GM18907 (cell line): Measurements from ENCODE around the gene ST7L.

ENCODE experiments used
- ATAC-seq: cut with Tn5 transposase; IDR thresholded peaks from one replicate; pipeline ENCODE4 v1.9.1; 2021; ENCODE audit warnings: mild to moderate bottlenecking, moderate library complexity; ENCODE audit not compliant: unreplicated experiment

The ST7L gene

DNA sequence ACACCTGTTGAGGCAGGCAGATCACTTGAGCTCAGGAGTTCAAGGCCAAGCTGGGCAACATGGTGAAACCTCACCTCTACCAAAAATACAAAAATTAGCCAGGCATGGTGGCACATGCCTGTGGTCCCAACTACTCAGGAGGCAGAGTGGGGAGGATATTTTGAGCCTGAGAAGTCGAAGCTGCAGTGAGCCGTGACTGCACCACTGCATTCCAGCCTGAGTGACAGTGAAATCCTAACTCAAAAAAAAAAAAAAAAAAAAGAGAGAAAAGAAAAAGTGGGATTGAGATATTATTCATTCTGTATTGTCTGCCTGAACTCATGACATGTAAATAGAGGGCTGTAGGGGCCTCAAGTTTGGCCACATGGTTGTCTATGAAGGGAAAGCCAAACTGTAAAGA, 72.9 kb downstream of the ST7L start:
- no peak for ATAC-seq

DNA sequence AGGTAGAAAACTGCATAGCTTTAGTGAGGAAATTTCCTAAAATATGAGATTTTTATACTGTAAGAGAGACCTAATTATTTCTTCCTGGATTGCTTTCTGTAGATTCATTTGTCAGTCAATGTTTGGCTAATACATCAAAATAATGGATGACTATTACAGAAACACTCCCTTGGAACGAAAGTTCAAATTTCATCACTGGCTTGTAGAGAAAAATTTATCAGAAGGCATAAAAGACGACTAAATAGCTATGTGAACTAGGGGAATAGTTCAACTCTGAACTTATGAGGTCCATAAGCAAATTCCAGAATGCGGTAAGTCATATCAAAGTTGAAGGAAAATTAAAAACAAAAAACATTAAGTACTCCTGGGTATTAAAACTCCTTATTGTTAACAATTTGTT, 74.2 kb downstream of the ST7L start:
- no peak for ATAC-seq

DNA sequence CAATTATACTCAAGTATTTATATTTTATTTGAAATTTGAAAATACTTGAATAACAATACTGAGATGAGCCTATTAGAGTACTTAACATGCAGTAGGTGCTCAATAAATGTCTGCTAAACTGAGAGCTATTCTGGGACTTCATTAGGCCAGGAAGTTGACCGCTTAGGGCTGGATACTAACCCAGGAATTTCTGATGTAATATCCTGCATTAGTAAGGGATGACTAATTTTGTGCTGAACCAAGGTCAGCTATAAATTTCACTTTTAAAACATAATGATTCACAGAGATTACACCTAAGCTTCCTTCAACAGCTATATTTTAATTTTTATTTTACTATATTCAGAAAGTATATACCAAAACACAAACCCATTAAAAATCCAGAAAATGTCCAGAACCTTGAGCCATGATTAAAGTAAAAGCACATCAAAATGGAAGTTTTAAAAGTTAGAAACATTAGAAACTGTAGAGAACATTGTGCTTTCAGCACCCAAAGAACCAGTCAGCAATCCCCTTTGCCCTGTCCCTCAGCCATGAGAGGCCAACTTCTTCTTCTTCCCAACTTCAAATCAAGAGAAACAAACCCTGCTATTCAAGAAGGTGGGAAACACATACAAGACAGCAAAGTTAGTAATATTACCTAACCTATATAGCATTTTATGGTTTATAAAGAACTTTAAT, 74.8 kb downstream of the ST7L start:
- no peak for ATAC-seq

DNA sequence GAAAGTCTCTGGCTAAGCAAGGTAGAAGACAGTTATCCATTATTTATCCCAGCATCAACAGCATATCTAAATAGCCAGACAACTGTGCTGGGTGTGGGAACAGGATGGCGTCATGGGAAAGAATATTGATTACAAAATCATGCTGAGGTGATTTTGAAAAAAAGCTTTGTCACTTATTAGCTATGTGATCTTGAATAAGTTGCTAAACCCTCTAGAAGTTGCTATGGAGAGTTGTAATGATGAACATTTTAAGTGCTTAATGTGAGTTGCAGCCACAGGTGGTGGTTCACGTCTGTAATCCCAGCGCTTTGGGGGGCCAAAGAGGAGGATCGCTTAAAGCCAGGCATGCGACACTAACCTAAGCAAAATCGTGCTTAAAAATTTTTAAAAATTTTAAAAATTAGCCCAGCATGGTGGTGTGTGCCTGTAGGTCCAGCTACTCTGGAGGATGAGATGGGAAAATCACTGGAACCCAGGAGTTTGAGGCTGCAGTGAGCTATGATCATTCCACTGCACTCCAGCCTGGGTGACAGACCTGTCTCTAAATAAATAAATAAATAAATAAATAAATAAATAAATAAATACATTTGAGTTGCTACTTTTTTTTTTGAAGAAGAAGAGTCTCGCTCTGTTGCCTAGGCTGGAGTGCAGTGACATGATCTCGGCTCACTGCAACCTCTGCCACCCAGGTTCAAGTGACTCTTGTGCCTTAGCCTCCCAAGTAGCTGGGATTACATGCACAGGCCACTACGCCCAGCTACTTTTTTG, 76.6 kb downstream of the ST7L start:
- ATAC-seq: no peak

DNA sequence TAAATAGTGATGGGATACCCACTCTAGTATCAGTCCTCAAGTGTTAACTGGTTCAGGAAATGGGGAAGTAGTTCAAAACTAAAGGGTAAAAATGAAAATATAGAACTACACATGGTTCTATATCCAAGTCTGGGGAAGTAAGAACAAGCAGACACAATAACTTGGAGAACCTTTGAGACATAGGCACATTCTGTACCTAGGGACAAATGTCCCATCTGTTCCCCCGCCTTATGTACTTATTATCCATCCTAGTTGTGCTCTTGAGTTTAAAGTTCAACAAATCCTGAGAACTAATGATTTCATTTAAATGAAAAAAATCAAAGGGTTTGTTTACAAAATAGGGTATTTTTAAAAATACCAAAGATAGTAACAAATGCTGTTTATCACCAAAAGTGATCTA, 77.6 kb downstream of the ST7L start:
- no peak for ATAC-seq

DNA sequence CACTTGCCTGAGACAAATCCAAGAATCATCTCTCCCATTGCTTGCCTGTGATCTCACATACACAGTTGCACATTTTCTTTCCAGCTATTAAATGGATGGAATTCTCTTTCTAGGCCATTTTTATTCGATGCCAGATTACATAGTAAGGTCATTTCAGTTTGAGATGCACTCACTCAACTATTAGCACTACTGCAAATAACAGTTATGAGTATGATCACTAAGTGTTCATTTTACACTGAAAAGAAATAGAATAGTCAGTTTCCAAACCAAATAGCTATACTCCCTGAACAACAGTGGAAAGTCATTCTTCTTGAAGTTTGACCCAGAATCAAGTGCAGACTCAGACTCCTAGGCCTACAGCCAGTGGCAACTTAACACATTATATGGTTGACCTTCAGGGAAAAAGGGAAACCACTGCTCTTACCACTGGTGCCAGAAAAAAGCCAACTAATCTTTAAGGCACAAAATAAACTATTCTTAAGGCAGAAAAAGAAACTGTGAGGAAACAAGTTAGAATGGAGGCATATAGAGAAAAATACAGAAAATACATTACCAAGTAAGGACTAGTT, 78.6 kb downstream of the ST7L start:
- no peak for ATAC-seq

DNA sequence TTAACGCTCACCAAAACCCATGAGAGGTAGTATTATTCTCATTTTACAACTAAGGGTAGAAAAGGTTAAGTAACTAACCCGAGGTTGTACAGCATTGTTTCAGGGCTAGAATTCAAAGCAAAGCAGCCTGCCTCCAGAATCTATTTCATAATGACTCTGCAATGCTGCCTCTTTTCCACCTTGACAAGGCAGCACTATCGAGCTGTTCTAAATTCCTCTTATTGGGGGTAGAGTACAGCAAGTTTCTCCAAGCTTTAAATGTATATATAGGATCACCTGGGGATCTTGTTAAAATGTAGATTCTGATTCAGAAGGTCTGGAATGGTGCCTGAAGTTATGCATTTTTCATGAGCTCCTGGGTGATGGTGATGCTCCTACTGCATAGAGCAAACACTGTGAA, 80.1 kb downstream of the ST7L start:
- ATAC-seq: no peak

DNA sequence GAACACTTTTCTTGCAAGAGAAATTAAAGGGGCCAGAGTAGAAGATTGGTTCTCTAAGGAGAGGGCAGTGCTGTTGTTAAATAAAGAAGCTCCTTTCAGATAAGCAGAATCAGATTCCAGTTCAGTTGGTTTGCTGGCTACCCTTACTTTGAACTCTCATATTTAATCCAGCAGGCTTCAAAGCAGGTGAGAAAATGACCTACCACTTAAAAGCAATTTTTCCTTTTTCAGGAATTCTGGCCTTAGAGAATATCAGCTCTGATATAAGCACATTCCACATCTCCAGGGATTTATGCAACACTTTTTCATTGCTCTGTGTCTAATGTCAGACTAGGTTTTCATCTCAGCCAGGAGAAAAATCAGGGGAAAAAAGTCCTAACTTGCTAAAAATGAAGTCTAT, 81.5 kb downstream of the ST7L start:
- ATAC-seq: no peak

DNA sequence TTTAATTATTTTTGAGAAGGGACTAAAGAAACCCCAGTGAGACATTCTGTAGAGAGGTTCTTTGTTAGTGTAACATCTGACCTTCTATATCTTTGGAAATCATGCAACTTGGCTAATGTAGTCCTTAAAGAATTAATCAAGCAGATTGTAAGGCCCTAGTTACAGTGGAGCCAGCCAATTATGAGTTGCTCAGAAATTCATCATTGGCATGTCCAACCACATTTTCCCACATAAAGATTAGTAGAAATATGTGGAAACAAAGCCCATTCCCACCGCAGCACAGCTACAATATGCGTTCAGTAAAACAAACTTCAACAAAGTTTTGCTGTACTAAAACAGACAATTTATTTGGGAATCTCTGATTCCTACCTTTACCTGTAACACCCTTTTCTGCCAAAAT, 82.4 kb downstream of the ST7L start:
- ATAC-seq: no peak

DNA sequence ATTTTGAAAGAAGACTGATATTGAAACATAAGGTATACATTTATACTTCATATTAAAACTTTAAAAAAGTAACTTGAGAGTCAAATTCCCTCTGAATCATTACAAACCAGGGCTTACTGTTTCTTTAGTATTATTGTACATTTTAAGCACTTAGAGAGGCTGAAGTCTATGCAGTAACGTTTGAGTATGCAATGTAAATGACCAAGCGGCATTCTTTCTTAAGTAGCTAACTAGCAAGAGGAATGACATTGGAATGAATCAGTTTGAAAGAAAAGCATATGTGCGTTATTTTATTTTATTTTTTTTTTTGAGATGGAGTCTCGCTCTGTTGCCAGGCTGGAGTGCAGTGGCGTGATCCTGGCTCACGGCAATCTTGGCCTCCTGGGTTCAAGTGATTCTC, 85.9 kb downstream of the ST7L start:
- ATAC-seq: no peak

DNA sequence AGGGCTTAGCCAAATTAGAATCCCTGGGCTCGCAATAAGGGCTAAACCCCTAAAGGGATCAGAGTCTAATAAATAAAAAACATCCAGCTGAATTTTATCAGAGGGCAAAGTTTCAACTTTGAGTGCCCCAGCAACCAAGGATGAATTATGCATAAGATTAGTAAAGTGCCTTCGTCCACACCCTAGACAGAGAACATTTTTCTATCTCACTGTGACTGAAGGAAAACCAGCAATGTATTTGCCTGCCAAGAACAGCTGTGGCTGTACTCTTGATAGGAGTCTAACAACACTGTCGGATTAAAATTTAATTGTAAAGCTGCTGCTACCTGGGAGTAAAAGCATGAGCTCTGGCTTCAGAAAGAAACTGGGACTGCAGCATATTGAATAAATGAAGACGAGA, 86.9 kb downstream of the ST7L start:
- no peak for ATAC-seq

DNA sequence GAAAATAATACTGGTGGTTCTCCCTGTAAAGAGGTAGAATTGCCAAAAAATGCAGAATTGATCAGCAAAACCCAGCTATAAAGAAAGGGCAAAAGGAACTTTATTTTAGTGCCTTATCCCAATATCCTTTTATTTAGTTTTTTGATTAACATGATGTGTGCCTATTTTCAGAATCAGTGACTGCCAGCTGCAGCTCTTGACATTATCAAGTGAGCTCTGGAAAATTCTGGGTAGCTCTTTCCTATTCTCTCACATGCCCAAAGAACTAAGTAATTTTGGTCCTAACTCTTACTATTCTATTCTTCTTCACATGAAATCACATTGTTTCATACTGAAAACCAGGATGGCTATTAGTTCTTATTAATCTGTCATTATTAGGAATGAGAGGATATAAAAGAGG, 88.1 kb downstream of the ST7L start:
- no peak for ATAC-seq

DNA sequence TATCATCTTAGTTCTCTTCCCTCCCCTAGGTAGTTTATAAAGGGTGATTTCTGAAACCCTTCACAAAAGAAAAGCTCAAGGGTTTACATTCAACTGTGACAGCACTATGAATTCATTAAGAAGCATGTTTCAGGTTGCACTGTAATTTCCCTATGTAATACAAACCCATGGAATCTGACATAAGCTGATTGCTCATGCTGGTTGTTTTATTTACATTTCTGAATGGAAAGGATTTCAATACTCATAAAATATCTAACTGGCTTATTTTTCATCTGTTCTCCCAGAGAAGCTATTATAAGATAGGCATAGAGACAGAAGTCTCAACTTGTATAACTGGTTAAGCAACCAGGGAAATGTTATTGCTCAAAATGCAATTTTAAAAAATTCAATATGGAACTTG, 89.6 kb downstream of the ST7L start:
- no peak for ATAC-seq

DNA sequence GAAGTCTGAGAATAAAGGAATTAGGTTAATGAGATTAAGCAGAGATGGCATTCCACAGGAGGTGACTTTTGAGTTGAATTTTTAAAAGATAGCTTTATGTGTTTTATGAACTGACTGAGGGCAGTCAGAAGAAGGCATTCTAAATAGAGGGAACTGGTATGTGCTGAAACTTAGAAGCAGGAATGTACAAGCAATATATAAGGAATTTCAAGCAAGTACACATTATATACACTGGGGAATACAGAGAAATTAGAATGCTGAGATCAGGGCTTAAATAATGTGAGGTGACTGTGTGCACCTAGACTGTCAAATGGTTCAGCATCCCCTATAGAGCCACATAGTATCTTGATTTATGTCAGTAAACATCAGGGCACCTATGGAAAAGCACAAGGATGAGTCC, 90.9 kb downstream of the ST7L start:
- no peak for ATAC-seq

DNA sequence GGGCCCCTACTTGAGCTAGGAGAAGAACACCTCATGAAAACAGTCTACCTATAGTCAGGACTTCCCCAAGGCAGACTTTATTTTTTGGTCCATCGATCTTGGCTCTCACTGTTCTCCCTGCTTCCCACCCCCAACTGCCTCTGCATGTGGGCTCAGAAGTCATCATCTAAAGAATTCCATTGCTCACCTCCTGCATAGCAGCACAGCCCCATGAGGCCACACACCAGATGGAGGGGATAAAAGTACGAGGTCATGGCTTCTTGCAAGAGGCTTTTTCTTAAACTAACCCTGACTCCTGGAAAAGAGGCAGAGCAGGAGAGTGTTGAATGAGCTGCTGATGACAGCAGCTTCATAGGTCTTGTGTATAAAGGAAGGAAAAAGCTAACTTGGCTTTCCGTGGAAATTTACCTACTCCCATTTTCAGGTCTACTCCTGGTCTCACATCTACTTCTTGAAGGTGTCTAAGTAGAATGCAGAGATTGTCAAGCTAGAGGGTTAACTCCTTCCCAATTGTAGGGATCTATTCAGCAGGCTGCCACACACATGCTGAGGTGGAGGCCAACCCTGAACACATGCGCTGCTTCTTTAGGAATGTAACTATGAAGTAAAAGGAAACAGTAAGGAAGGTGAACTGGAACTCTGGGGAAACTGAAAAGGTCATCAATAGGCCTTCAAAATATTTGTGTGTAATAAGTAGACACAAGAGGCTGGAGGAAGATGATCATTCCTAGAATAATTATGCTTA, 91.5 kb downstream of the ST7L start:
- no peak for ATAC-seq

DNA sequence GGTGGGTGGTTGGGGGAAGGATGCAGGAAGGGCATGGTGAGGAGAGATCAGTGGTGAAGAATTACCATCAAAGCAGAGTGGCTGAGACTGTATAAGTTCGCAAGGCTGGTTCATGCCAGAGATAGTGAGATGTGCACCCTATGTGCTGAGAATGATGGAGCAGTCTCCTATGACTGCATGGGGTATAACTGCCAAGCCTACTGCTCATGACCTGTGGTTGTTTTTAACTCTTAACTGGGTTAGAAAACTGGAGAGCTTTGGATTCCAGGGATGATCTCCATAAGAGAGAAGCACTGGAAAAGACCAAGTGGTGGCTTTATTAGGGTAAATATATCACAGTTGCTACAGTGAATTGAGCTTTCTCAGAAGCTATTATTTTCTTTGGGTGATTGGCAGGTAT, 94.0 kb downstream of the ST7L start:
- no peak for ATAC-seq

DNA sequence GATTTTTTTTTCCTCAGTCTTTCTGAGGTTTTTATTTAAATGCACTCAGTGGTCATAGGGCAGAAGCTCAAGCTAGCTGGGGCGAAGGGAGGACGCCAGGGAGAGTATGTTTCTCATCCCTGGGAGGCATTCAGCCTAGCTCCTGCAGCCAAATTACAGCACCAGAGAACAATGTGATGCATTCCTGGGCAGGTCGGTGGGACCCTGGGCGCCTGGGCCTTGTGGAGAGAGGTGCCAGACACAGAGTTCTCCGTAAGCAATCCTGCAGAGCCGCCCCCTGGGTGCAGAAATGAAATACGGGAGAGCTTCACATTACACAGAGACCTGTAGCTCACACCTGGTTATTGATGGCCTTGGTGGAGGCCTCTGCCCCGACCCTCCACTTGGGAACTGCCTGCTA, 94.7 kb downstream of the ST7L start:
- ATAC-seq: no peak

DNA sequence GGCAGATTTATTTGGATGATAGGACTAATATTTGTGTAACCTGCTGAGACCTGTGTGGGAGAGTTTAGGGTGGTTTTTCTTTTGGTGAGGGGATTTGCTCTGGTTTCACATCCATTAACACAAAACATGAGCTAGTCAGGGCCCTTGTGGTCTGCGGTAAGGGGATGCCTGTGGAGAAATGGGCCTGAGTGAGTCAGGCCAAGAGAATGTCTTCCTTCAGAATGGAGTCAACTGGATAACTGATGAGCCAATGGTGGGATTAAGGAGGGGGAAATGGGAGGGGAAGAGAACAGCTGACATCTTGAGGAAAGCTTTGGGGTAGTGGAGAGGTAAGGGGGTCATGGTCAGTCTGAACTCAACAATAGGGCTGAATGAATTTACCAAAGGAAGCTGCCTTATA, 96.3 kb downstream of the ST7L start:
- no peak for ATAC-seq

DNA sequence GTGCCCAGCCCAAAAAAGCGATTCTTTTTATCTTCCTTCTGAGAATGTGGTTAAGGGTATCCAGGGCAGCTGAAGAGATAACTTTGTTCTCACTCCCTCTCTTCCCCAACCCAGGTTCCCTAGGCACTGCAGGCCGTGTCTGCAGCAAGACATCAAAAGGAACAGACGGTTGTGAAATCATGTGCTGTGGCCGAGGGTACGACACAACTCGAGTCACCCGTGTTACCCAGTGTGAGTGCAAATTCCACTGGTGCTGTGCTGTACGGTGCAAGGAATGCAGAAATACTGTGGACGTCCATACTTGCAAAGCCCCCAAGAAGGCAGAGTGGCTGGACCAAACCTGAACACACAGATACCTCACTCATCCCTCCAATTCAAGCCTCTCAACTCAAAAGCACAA, 98.8 kb downstream of the ST7L start:
- ATAC-seq: no peak

DNA sequence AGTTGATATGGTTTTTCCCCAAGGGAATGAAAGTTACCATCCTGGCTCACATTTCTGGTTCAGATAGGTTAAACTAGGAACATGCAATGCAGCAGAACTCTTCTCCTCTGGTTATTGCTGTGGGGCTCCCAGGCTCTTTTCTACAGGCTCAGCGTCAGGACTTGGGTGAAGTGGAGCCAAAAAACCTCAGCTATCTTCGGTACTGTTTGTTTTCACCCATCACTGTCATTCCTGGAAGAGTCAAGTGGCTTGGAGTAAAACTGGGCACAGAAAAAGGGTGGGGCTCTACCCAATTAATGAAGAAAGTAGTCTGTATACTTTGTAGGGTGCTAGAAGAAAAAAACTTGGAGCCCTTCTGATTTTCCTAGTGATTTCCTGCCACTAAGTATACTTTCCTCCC, 100.8 kb downstream of the ST7L start:
- no peak for ATAC-seq

DNA sequence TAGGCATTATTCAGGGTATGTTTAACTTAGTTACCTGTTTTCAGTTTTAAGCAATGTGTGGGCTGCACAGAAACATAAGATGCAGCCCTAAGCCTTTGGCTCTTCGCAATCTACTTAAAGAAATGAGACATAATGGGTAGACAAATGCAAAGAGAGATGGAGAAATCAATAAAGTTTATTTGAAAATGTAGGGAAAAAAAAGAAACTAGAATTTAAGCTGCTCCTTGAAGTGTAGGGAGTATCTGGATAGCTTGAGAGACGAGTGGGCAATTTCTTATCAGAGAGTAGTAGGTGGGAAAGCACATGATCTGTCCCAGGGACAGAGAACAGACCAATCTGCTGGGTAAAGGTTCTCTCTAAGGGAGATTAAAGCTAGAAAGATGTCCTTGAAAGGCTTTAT, 101.3 kb downstream of the ST7L start:
- no peak for ATAC-seq

DNA sequence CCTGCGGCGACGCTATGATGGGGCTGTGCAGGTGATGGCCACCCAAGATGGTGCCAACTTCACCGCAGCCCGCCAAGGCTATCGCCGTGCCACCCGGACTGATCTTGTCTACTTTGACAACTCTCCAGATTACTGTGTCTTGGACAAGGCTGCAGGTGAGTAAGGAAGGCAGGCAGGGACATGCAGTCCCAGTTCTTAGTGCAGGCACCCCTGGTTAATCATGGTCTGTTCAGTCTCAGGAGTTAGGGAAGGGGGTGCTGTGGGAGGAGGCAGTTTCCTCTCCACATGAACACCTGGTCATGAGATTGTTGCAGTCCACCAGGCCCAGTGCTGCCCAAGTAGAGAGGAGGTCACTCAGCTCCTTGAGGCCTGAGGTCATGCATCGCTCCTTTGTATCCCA, 101.7 kb downstream of the ST7L start:
- no peak for ATAC-seq
